ENCODE data around the gene SPATA24. TPM values are rescaled to one million over a fixed set of nuclear protein-coding genes. Genes with fewer than 3 reads are reported as not detected.
"Not testable (repeated sequence)": the region's sequence is repeated elsewhere in the genome, so short reads cannot be mapped to it uniquely, and the experiment has no call there.

SPATA24 gene
- total RNA-seq, 4 donors from 2014 or later = 0.65 to 1.4 (median 0.71) TPM; not detected in 1

GRCh38 chr5:139410121-139410992 is 6.5 kb upstream of the SPATA24 start:
- 65% methylated on average over 6 of the region's 6 CpGs for WGBS, 2 donors
- intact Hi-C loops (cut with DNase I; ENCODE audit: low total_unique reads) = no loop called here
- TF ChIP-seq CTCF (IDR thresholded peaks at IDR 0.05) (no peak), POLR2A (IDR thresholded peaks at IDR 0.05) (no peak)
- DNase-seq (ENCODE audit: low spot score in 2 of 2) = peak in 1 of 2 donors; percentile 36
- no peak overlapping the region for H3K4me3 ChIP-seq (ENCODE audit: low read depth, poor library complexity, severe bottlenecking)

GRCh38 chr5:139409116-139409515 is 5.2 kb upstream of the SPATA24 start:
- WGBS, 2 donors = 81% methylated on average over 5 of the region's 5 CpGs
- intact Hi-C loops (cut with DNase I; ENCODE audit: low total_unique reads); H3K4me3 ChIP-seq (ENCODE audit: low read depth, poor library complexity, severe bottlenecking): not testable (repeated sequence)
- peak in 1 of 2 donors; percentile 66 for DNase-seq (ENCODE audit: low spot score in 2 of 2)

GRCh38 chr5:139408191-139408590 is 4.3 kb upstream of the SPATA24 start:
- 86 to 87% methylated on average over 7 of the region's 7 CpGs for WGBS, 2 donors
- H3K4me3 ChIP-seq (ENCODE audit: low read depth, poor library complexity, severe bottlenecking) = no peak overlapping the region
- TF ChIP-seq CTCF (IDR thresholded peaks at IDR 0.05) (no peak), POLR2A (IDR thresholded peaks at IDR 0.05) (no peak)
- peak in 1 of 2 donors; percentile 39 for DNase-seq (ENCODE audit: low spot score in 2 of 2)
- intact Hi-C loops (cut with DNase I; ENCODE audit: low total_unique reads) = no loop called here

- no peak overlapping the region for H3K4me3 ChIP-seq (ENCODE audit: low read depth, poor library complexity, severe bottlenecking)
- no peak for TF ChIP-seq POLR2A (IDR thresholded peaks at IDR 0.05)
- no peak for TF ChIP-seq CTCF (IDR thresholded peaks at IDR 0.05)
- DNase-seq (ENCODE audit: low spot score in 2 of 2) = no peak
- intact Hi-C loops (cut with DNase I; ENCODE audit: low total_unique reads) = no loop called here
Measured at GRCh38 chr5:139407517-139407916, 3.6 kb upstream of the SPATA24 start.

GRCh38 chr5:139406963-139407362 is 3.1 kb upstream of the SPATA24 start:
- WGBS, 2 donors = 48 to 66% methylated on average over 2 of the region's 2 CpGs
- peak in 1 of 2 donors; percentile 23 for DNase-seq (ENCODE audit: low spot score in 2 of 2)
- H3K4me3 ChIP-seq (ENCODE audit: low read depth, poor library complexity, severe bottlenecking) = no peak overlapping the region
- TF ChIP-seq POLR2A (IDR thresholded peaks at IDR 0.05) (no peak), CTCF (IDR thresholded peaks at IDR 0.05) (no peak)
- intact Hi-C loops (cut with DNase I; ENCODE audit: low total_unique reads) = no loop called here

GRCh38 chr5:139404484-139404840 is 573 bp upstream of the SPATA24 start:
- no peak for TF ChIP-seq CTCF (IDR thresholded peaks at IDR 0.05)
- TF ChIP-seq POLR2A (IDR thresholded peaks at IDR 0.05) = no peak
- intact Hi-C loops (cut with DNase I; ENCODE audit: low total_unique reads) = no loop called here
- no peak overlapping the region for H3K4me3 ChIP-seq (ENCODE audit: low read depth, poor library complexity, severe bottlenecking)
- no peak for DNase-seq (ENCODE audit: low spot score in 2 of 2)
- WGBS, 2 donors = 72 to 74% methylated on average over 5 of the region's 5 CpGs
